ENCODE measurements around the gene SMARCC2.

The SMARCC2 gene

DNA sequence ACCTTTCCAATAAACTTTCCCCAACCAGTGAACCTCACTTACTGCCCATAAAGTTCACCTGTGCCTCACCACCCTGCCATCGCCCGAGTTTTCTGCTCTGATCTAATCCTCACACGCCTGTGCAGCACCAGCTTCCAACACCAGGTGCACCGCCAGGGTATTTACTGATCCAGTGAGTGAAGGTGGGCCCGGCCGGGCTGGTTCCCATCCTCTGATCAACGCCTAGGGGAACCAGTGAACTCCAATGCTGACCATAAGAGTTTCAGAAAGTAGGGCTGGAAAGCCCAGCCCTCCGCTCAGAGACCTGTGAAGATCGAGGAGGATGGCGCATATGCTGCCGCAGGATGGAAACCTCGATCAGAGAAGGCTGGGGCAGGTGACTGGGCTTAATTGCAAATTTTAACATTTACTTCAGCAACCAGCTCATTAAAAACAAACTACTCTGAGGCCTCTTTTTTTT is 37.6 kb downstream of the SMARCC2 start:
- no peak for FAIRE-seq

DNA sequence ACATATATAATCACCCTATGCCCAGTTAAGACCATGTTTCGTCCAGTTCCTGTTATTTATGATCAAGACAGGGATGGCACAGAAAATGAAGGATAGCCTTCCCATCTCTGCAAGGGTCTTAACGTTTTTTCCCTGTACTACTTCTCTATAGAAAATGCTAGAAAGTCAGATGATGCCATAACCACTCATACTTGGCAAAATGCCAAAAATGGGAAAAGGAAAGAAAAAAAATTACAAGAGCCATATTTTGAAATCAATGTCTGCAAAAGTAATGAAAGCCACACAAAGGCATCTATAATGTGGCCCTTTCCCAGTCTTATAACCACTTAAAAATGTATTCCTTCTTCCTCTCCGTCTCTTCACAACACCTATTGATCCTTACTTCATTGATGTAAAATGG is 38.7 kb downstream of the SMARCC2 start:
- FAIRE-seq: no peak

DNA sequence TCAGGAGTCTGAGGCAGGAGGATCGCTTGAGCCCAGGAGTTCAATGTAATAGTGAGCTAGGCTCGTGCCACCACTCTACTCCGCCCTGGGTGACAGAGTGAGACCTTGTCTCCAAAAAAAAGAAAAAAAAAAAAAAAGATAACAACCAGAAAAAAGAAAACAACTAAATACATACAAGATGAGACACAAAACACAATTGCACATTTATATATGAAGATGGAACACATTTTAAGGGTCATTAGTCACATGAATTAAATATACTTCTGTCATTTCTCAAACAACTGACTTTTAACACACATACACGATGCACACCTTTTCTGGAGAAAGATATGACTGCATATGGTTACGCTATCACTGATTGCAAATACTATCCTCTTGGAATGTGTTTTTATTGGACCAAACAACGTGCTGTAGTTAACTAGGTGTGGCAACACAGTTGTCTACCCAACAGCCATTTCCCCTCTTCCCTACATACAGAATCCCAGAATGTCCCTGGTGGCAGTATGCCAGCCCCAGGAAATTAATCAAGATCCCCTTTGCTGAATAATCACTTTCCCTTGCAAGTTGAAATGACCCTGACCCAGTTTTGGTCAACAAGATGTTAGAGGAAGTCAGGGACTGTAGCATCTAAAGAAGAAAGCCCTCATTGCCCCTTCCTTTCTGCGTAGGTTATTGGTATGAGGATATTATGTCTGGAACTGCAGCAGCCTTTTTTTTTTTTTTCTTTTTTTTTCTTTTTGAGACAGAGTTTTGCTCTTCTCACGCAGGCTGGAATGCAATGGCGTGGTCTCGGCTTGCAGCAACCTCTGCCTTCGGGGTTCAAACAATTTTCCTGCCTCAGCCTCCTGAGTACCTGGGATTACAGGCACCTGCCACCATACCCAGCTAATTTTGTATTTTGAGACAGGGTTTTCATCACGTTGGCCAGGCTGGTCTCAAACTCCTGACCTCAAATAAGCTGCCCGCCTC is 42.5 kb downstream of the SMARCC2 start:
- FAIRE-seq: peak; percentile 70

DNA sequence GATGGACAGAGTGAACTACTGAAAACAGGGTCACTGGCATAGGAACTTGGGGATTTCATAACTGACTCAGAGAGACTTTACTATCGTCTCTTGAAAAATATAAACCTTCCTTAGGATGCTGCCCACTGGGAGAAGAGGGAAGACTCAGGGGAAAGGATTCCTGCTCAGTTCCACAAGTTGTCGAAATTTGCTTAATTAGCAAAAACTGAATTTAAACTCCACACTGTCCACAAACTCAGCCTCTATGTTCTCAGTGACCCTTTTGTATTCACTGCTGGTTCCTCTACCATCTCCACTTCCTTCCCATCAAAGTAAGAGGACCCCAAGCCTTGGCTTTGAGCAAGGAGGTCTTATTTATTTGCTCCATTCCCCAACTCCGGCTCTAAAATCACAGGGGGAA is 44.1 kb downstream of the SMARCC2 start:
- no peak for FAIRE-seq

DNA sequence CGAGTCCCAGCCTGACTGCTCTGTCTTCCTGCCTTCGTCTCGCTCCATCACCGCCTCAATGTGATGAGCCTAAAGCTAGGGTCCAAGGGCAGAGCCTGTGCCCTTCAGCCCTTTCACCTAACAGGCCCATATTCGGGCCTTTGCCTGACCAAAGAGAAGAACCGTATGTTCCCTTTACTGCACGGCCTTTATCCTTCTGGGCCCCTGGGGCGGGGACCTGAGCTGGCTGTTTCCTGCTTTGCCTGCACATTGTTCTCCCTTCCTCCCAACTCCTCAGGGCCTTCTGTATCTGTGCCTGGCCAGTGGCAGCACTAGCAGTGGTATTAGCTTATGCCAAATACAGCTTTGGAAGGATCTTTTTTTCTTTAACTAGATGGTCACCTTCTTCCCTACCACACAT is 45.4 kb downstream of the SMARCC2 start:
- FAIRE-seq: no peak

DNA sequence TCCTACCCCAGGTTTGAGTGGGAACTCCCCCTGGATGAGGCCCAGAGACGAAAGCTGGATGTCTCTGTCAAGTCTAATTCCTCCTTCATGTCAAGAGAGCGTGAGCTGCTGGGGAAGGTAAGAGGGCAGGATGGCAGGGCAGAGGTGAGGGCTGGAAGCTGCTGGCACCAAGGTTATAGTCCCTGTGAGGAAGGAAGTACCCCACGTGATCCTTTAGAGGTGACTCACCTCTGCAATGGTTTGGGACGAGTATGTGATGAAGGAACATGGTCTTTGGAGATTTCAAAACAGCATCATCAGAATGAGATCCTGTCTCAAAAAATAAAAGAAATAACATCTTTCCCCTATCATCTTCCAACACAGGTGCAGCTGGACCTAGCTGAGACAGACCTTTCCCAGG is 46.1 kb downstream of the SMARCC2 start:
- no peak for FAIRE-seq

DNA sequence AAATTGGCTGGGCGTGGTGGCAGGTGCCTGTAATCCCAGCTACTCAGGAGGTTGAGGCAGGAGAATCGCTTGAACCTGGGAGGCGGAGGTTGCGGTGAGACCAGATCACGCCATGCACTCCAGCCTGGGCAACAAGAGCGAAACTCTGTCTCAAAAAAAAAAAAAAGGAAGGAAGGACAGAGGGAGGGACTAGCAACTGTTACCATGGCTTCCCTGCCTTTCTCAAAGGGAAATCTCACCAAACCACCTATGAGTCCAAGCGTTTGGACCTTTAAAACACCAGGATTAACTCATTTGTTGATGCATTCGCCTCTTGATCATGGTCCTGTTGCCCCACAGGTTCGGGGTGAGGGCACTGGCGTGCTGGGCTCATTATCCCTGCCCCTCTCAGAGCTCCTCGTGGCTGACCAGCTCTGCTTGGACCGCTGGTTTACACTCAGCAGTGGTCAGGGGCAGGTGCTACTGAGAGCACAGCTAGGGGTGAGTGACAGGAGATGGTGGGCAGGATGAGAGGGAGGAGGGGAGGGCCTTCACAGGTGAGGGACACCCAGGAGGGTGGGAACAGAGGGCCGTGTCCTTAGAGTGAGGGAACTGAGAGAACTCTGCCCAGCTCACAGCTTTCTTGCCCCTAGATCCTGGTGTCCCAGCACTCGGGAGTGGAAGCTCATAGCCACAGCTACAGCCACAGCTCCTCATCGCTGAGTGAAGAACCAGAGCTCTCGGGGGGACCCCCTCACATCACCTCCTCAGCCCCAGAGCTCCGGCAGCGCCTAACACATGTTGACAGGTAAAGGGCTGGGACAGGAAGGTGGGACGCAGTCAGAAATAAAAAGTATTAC is 47.1 kb downstream of the SMARCC2 start:
- no peak for FAIRE-seq

DNA sequence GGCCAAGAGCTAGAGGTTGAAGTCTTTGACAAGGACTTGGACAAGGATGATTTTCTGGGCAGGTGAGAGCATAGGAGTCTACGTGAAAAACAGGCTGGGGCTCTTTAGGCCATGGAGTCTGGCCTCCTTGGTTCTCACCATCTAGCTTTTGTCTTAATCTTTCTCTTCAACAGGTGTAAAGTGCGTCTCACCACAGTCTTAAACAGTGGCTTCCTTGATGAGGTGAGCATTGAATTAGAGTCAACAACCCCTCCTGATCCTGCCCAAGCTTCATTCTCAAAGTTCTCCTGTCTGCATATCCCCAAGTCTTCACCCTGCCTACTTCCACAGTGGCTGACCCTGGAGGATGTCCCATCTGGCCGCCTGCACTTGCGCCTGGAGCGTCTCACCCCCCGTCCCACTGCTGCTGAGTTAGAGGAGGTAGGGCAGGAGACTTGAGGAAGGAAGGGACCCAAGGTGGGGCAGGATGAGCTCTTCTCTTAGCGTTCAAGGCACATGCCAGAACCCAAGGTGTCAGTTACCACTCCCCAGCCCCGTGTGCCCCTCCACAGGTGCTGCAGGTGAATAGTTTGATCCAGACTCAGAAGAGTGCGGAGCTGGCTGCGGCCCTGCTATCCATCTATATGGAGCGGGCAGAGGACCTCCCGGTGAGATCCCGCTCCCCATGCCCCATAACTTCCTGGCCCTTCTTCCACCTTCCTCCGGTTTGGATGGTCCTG is 51.3 kb downstream of the SMARCC2 start:
- FAIRE-seq: no peak

DNA sequence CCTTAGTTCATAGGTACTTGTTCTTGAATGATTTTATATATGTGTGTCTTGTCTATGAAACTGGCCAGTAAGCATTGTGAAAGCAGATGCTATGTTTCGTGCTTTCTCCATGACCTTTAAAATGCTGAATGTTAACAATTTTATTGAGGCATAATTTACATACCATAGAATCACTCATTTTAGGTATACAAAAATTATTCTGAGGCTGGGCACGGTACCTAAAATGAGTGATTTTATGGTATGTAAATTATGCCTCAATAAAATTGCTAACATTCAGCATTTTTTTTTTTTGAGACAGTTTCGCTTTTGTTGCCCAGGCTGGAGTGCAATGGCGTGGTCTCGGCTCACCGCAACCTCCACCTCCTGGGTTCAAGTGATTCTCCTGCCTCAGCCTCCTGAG is 54.4 kb downstream of the SMARCC2 start:
- no peak for FAIRE-seq

DNA sequence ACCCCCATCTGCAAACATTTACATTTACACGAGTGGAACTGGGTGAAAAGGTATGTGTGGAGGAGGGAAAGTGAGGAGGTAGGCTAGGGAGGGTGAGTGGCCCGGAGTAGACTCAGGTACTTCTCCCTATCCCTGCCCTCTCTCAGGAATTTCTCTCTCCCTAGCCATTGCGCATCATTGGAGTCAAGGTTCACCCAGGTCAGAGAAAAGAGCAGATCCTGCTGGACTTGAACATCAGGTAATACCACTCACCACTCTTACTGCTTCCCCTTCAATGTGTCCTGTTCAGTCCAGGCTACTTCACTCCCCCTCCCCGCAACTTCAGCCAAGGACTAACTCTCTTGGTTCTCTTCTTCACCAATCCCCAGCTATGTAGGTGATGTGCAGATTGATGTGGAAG is 58.4 kb downstream of the SMARCC2 start:
- FAIRE-seq: no peak

DNA sequence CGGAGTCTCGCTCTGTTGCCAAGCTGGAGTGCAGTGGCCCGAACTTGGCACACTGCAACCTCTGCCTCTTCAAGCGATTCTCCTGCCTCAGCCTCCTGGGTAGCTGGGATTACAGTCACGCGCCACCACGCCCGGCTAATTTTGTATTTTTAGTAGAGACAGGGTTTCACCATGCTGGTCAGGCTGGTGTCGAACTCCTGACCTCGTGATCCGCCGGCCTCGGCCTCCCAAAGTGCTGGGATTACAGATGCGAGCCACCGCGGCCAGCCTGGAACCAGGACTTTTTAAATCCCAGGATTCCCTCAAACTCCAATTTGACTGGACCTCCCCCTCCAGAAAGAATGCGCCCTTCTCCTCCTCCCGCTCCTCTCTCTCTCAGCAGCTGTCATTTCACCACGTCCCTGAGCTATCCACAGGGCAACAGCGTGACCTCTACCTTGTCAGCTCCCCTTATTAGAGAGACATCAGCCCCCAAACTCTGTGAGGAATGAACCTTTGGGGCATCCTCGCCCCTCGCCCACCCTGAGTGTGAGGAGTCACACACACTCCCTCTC is 59.3 kb downstream of the SMARCC2 start:
- no peak for FAIRE-seq

DNA sequence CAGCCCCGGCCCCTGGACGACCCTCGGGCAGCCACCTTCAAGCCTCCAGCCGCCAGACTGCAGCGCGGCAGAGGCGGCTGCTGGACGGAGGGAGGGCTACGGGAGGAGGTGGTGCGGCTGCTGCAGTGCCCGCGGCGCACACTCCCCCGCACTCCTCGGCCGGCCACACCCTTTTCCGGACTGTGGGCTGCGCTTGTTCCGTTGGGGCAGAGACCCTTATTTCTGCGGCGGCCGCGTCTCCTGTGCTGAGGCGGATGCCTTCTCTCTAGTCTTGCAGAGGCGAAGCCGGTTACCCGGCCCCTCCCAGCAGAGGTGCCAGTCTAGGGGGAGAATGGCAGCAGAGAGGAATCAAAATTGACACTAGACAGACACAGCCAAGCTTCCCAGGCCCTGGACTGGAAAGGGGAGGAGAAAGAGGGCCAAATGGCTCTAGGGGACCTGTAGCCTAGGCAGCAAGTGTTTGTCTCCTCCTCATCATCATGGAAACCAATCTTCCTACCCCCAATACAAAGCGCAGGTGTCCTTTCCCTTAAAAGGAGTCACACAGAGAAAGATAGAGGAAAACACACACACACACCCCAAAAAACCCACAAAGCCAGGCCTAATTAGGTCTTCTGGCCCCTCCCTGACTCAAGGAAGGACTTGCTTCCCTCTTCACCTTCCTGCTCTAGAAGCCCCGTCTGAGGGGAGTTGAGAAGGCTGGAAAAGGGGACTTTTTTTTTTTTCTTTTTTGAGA is 59.9 kb downstream of the SMARCC2 start:
- FAIRE-seq: no peak

DNA sequence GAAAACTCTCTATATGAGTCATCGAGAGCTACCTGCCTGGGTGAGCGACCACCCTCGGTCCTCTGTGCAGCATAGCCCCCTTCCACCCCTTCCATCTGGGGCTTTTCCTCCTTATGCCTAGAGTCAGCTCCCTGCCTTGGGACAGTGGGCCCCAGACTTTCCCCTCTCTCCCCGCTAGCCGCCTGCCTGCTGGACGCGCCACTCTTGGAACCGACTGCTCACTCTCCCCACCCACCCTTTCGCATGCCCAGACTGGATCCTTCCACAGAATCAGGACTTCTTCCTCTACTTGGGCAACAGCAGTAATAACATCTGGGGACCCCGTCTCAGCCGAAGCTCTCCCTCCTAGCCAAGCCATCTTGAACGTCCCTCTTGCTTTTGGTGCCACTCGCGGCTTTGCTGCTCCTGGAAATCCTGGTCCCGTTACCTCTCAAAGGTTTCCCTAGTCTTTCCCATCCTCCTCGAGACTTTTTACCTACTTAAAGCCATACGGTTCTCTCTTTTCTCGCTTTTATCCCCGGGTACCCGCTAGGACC is 60.5 kb downstream of the SMARCC2 start:
- FAIRE-seq: no peak

DNA sequence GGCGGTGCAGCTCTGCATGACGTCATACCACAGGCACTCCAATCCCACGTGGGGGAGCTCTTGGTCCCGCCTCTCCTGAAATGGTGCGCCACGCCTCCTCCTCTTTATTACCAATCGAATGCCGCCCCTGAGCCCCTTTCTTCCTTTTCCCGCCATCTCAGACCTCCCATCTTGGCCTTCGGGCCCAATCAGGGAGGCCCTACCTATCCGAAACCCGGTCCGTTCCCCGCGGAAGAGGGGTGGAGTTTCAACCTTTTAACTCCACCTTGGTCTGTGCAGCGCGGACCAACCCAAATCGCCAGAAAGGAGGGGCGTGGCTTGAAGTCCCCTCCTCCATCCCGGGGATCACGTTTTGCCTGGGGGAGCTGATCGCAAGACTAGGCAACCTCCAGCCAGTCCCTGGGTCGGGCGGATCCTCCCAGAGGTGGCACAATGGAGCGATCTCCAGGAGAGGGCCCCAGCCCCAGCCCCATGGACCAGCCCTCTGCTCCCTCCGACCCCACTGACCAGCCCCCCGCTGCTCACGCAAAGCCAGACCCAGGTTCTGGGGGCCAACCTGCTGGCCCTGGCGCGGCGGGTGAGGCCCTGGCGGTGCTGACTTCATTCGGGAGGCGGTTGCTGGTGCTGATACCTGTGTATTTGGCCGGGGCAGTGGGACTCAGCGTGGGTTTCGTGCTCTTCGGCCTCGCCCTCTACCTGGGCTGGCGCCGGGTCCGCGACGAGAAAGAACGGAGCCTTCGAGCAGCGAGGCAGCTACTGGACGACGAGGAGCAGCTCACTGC is 61.2 kb downstream of the SMARCC2 start, which contains the start of gene ESYT1:
TSS of gene ESYT1 (plus strand) at position 380 of the 782 bp plus-strand sequence. CDS start at position 433, 53 bp downstream.
- FAIRE-seq: peak; percentile 96

DNA sequence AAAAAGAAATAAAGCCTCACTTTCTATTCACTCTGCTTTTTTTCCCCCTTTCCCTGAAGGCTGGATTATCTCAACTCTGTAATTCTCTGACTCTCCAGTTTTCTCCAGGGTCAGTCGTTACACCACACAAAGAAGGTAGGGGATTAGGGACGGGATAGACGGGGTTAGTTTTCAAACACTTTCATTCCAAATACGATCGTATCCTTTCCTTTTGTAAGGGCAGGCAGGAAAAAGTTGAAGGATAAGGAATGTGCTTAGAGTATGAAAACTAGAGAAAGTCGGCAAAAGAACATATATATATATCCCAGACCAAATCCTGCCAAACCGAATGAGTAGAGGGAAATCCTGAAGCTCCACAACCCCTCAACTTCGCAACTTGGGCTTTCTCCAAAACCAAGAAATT is 61.8 kb downstream of the SMARCC2 start:
- no peak for FAIRE-seq

DNA sequence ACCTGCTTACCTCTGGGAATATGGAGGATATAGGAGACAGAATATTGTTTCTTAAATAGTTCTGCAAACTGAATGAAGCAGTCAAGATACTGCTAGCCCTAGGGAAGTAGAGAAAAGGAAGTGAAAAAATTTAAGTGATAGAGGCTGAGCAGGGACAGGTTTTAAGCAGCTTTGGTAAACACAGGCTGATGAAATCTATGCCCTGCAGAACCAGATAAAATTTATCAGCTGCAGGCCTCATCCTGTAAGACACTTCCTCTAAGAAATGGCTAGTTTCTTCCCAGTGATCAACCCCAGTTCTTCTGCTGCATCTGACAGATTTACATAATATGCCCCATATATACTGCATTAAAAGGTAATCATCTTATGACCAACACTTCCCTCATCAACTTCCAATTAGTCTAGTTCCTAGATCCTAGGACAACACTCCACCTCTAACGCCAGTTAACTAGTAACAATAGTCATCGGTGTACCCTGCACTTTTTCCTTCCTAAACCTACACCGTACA is 62.5 kb downstream of the SMARCC2 start:
- no peak for FAIRE-seq

DNA sequence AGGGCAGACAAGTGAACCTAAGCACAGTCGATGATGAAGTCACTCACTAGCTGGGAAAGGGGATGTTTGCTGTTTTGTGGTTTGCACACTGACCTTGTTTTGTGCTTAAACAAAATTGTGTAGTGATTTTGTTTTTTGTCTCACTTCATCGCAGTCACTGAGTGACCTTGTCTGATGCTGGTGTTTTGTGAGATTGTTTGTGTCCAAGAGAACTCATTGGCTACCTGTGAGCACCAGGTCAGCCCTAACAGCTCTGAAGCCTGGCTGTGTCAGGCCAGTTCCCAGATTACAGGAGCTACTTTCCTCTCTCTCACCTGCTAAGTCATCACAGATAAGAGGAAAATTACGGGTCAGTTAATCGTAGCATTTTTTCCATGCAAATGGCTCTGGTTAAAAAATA is 65.2 kb downstream of the SMARCC2 start:
- no peak for FAIRE-seq

DNA sequence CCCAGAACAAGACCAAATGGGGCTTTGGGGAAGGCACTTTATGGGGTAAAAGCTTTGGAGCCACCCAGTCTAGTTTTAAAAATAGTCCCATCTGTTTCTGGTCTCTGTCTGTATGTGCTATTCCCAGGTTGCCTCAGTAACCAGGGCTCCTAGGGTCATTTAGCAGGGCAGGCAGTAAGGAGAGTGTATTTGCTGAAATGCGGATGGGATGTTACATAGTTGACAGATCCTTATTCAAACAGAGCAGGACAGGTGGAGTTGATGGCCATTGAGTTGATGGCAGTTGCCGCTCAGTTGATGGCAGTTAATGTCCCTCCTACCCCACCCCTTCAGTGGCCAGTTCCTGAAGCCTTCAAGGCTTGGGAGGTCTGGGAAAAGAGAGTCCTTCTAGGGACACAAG is 66.6 kb downstream of the SMARCC2 start:
- FAIRE-seq: no peak

DNA sequence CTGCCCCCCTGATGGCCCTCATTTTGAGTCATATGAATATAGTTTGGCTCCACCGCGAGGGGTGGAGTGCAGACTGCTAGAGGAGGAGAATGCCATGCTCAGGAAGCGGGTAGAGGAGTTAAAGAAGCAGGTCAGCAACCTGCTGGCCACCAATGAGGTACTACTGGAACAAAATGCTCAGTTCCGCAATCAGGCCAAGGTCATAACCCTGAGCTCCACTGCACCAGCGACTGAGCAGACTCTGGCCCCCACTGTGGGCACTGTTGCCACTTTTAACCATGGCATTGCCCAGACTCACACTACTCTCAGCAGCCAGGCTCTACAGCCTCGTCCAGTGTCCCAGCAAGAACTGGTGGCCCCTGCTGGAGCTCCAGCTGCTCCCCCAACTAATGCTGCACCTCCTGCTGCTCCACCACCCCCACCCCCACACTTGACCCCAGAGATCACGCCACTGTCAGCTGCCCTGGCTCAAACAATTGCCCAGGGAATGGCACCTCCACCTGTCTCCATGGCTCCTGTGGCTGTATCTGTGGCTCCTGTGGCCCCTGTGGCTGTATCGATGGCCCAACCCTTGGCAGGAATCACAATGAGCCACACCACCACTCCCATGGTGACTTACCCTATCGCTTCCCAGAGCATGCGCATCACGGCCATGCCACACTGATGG is 67.9 kb downstream of the SMARCC2 start:
- no peak for FAIRE-seq
